ENCODE measurements around the gene ANXA5. TPM values are rescaled to one million over a fixed set of nuclear protein-coding genes. Genes with fewer than 3 reads are reported as not detected.

The ANXA5 gene
- total RNA-seq, 2 experiments from 2014 or later: 28.9 to 40.1 TPM

DNA sequence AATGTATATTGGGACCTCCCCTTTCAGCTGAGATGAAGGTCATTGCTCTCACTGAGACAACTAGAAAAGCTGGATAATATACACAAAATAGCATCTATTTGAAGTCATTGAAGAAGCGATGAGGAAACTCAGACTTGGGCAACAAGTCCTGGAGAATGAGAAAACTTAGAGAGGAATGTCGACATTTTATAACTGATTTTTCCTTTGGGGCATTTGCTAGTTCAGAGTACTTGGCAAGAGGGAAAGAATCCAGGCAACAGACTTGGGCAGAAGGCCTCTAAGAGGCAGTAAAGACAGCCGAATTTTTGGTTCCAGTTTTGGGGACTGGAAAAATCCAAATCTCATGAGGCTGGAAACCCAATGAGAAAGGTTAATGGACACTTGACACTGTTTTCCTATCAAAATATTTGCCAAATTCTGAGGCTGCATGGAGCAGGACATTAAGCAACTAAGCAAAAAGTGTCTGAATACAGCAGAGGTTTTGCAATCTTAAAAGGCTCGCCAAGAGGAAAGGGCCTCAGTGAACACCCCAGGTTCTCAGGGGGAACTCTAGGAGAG lies 21.0 kb upstream of the ANXA5 start:
- ChIA-PET POLR2A (interaction anchor here (0.6 kb wide), 1 partner anchor 259 kb away, joined by 3 read pairs; no protein-coding TSS in a partner anchor), CTCF (ENCODE audit: unreplicated experiment) (no interaction called here)
- no TSS peak for BruUV-seq (replicated peaks)
- Histone ChIP-seq H3K4me2 (ENCODE audit: low read length) (no peak overlapping the region), H3K27ac (ENCODE audit: low read depth, low read length, poor library complexity, severe bottlenecking) (no peak overlapping the region), H3K9me3 (ENCODE audit: low read length) (no peaks in the 10 kb centered on the region), H2AFZ (ENCODE audit: low read length) (no peak overlapping the region), H3K9me2 (ENCODE audit: insufficient read depth, low read length) (no peaks in the 10 kb centered on the region), H4K20me1 (ENCODE audit: insufficient read depth, low read length) (no peaks in the 10 kb centered on the region), H3K79me2 (ENCODE audit: insufficient read depth, low read depth, low read length) (no peaks in the 10 kb centered on the region), H3K4me1 (ENCODE audit: insufficient read depth, low read length, poor library complexity, severe bottlenecking) (no peaks in the 10 kb centered on the region), H3K4me3 (ENCODE audit: low read depth, low read length, poor library complexity, severe bottlenecking) (no peak overlapping the region), H3K36me3 (ENCODE audit: insufficient read depth, low read length) (no peaks in the 10 kb centered on the region)
- intact Hi-C loops (cut with micrococcal nuclease; ENCODE audit: unreplicated experiment): no loop called here
- DNase-seq (ENCODE audit: low spot score): no peak
- TF ChIP-seq, protein P1, sequence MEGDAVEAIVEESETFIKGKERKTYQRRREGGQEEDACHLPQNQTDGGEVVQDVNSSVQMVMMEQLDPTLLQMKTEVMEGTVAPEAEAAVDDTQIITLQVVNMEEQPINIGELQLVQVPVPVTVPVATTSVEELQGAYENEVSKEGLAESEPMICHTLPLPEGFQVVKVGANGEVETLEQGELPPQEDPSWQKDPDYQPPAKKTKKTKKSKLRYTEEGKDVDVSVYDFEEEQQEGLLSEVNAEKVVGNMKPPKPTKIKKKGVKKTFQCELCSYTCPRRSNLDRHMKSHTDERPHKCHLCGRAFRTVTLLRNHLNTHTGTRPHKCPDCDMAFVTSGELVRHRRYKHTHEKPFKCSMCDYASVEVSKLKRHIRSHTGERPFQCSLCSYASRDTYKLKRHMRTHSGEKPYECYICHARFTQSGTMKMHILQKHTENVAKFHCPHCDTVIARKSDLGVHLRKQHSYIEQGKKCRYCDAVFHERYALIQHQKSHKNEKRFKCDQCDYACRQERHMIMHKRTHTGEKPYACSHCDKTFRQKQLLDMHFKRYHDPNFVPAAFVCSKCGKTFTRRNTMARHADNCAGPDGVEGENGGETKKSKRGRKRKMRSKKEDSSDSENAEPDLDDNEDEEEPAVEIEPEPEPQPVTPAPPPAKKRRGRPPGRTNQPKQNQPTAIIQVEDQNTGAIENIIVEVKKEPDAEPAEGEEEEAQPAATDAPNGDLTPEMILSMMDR (conservative IDR thresholded peaks at IDR 0.05; ENCODE audit: low read length): no peak
- no peak for TF ChIP-seq EZH2phosphoT487 (IDR thresholded peaks at IDR 0.05; ENCODE audit: borderline replicate concordance, low read depth, low read length)

DNA sequence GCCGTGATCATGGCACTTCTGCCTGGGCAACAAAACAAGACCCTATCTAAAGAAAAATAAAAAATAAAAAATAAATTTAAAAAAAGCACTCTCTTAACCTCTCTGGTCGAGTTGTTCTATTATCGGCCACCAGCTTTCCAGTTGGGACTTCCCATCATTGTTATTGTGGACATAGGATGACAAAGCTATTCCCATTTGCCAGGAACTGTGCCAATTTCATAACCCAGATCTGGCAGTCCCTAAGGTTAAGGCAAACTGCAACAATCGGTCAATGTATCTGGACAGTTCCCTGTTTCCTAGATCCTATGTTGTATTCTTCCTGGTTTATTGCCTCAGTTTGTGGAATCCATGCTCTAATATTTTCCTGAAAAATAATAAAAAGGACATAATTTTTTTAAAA lies 17.8 kb upstream of the ANXA5 start:
- ChIA-PET CTCF (ENCODE audit: unreplicated experiment) (no interaction called here), POLR2A (interaction anchor here (0.7 to 1.8 kb wide), 2 partner anchors 10 to 20 kb away, joined by 3 to 5 read pairs; no protein-coding TSS in a partner anchor)
- BruUV-seq (replicated peaks): no TSS peak
- TF ChIP-seq, protein P1 (conservative IDR thresholded peaks at IDR 0.05; ENCODE audit: low read length): no peak
- no peak for TF ChIP-seq EZH2phosphoT487 (IDR thresholded peaks at IDR 0.05; ENCODE audit: borderline replicate concordance, low read depth, low read length)
- Histone ChIP-seq H4K20me1 (ENCODE audit: insufficient read depth, low read length) (no peaks in the 10 kb centered on the region), H3K36me3 (ENCODE audit: insufficient read depth, low read length) (no peaks in the 10 kb centered on the region), H3K9me3 (ENCODE audit: low read length) (no peaks in the 10 kb centered on the region), H3K27ac (ENCODE audit: low read depth, low read length, poor library complexity, severe bottlenecking) (no peak overlapping the region), H3K9me2 (ENCODE audit: insufficient read depth, low read length) (no peaks in the 10 kb centered on the region), H3K79me2 (ENCODE audit: insufficient read depth, low read depth, low read length) (no peaks in the 10 kb centered on the region), H3K4me3 (ENCODE audit: low read depth, low read length, poor library complexity, severe bottlenecking) (no peak overlapping the region), H3K4me2 (ENCODE audit: low read length) (no peak overlapping the region), H3K4me1 (ENCODE audit: insufficient read depth, low read length, poor library complexity, severe bottlenecking) (no peaks in the 10 kb centered on the region), H2AFZ (ENCODE audit: low read length) (no peak overlapping the region)
- intact Hi-C loops (cut with micrococcal nuclease; ENCODE audit: unreplicated experiment): no loop called here
- no peak for DNase-seq (ENCODE audit: low spot score)

DNA sequence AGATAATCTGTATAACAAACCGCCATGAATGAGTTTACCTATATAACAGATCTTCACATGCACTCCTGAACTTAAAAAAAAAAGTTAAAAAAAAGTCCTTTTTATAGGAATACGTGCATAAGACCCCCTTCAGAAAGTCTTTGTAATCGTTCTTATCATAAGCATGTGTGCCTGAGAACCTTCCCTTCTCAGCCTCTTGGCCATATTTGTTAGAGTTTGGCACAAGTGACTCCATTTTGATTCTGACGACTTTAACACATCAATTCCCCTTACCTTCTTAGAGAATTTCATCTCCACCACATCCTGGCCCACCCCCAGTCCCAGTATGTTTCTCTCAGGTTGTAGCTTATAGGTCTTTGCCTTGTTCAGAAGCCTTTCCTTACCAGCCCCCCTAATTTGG lies 16.0 kb upstream of the ANXA5 start:
- Histone ChIP-seq H3K9me2 (ENCODE audit: insufficient read depth, low read length) (no peaks in the 10 kb centered on the region), H2AFZ (ENCODE audit: low read length) (no peak overlapping the region), H4K20me1 (ENCODE audit: insufficient read depth, low read length) (no peaks in the 10 kb centered on the region), H3K4me2 (ENCODE audit: low read length) (no peak overlapping the region), H3K4me3 (ENCODE audit: low read depth, low read length, poor library complexity, severe bottlenecking) (no peak overlapping the region), H3K79me2 (ENCODE audit: insufficient read depth, low read depth, low read length) (no peaks in the 10 kb centered on the region), H3K4me1 (ENCODE audit: insufficient read depth, low read length, poor library complexity, severe bottlenecking) (no peaks in the 10 kb centered on the region), H3K9me3 (ENCODE audit: low read length) (no peaks in the 10 kb centered on the region), H3K27ac (ENCODE audit: low read depth, low read length, poor library complexity, severe bottlenecking) (no peak overlapping the region), H3K36me3 (ENCODE audit: insufficient read depth, low read length) (no peaks in the 10 kb centered on the region)
- ChIA-PET POLR2A (interaction anchor here (0.6 kb wide), 1 partner anchor 210 kb away, joined by 3 read pairs; no protein-coding TSS in a partner anchor), CTCF (ENCODE audit: unreplicated experiment) (no interaction called here)
- BruUV-seq (replicated peaks): no TSS peak
- DNase-seq (ENCODE audit: low spot score): no peak
- TF ChIP-seq, protein P1 (conservative IDR thresholded peaks at IDR 0.05; ENCODE audit: low read length): no peak
- no peak for TF ChIP-seq EZH2phosphoT487 (IDR thresholded peaks at IDR 0.05; ENCODE audit: borderline replicate concordance, low read depth, low read length)
- intact Hi-C loops (cut with micrococcal nuclease; ENCODE audit: unreplicated experiment): no loop called here

All from OCI-LY7 (cell line).